Choroid plexus epithelial cell (primary cell): Measurements from ENCODE around the gene DMRTC2.
"Not testable (repeated sequence)": the region's sequence is repeated elsewhere in the genome, so short reads cannot be mapped to it uniquely, and the experiment has no call there.

ENCODE experiments used
- DNase-seq: peaks from one replicate; pipeline ENCODE4 v3.0.0-alpha.2; 2010; ENCODE audit warnings: low read depth
- H3K4me3 ChIP-seq: 2 replicates; pipeline ENCODE4 v1.5.1; 2011; ENCODE audit warnings: low read depth, mild to moderate bottlenecking, control low read depth, low read length, moderate library complexity
- TF ChIP-seq, protein P1 (sequence below): conservative IDR thresholded peaks from 2 replicates; pipeline ENCODE4 v1.5.1; 2011; ENCODE audit warnings: low read depth, mild to moderate bottlenecking, control low read depth, inconsistent platforms, low read length, moderate library complexity

DMRTC2 gene

DNA sequence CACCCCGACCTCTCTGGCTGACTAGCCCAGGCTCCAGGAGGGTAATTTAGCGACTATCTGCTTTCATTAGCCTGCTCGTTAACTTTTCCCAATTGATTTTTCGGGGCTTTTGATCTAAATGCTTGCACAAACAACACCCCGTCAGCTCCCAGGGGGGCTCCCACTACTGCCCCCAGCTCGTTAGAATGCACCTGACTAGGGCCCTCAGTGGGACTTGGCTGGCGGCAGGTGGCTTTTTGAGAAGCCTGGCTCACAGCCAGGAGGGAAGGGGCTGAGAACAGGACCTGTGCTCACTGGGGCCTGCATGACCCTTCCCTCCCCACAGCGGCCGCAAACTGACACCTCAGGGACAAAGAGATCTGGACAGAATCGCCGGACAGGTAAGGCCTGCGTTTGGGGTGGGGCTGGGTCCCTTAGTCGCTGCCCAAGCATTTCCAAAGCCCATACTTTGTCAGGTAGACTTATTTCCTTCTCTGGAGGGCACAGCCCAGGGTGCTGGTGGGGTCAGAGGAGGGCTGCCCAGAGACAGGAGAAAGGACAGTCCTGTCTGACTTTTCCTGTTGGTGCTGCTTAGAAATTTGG, 24.6 kb downstream of the DMRTC2 start:
- no peak overlapping the region for H3K4me3 ChIP-seq
- DNase-seq = no peak
- TF ChIP-seq, protein P1, sequence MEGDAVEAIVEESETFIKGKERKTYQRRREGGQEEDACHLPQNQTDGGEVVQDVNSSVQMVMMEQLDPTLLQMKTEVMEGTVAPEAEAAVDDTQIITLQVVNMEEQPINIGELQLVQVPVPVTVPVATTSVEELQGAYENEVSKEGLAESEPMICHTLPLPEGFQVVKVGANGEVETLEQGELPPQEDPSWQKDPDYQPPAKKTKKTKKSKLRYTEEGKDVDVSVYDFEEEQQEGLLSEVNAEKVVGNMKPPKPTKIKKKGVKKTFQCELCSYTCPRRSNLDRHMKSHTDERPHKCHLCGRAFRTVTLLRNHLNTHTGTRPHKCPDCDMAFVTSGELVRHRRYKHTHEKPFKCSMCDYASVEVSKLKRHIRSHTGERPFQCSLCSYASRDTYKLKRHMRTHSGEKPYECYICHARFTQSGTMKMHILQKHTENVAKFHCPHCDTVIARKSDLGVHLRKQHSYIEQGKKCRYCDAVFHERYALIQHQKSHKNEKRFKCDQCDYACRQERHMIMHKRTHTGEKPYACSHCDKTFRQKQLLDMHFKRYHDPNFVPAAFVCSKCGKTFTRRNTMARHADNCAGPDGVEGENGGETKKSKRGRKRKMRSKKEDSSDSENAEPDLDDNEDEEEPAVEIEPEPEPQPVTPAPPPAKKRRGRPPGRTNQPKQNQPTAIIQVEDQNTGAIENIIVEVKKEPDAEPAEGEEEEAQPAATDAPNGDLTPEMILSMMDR = no peak

DNA sequence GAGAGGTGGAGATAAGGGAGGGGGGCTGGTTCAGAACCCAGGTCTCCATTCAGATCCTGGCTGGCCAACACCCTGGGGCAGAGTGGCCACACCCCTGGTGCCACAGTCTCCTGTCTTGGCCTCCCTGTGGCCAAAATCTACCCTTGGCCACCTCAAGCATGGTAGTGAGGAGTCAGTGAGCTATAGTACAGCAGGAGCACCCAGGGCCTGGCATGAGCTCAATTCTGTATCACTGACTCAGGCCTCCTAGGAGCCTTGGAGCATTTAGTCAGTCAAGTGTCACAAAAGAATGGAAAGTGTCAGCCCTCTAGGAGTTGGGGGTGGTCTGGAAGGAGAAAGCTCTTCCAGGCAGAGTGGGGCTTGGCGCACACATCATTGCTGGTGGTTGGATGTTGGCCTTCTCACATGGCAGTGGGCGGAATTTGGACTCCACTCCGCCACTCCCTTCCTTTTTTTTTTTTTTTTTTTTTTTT, 25.6 kb downstream of the DMRTC2 start:
- no peak overlapping the region for H3K4me3 ChIP-seq
- DNase-seq = peak; percentile 30
- TF ChIP-seq, protein P1 = no peak

DNA sequence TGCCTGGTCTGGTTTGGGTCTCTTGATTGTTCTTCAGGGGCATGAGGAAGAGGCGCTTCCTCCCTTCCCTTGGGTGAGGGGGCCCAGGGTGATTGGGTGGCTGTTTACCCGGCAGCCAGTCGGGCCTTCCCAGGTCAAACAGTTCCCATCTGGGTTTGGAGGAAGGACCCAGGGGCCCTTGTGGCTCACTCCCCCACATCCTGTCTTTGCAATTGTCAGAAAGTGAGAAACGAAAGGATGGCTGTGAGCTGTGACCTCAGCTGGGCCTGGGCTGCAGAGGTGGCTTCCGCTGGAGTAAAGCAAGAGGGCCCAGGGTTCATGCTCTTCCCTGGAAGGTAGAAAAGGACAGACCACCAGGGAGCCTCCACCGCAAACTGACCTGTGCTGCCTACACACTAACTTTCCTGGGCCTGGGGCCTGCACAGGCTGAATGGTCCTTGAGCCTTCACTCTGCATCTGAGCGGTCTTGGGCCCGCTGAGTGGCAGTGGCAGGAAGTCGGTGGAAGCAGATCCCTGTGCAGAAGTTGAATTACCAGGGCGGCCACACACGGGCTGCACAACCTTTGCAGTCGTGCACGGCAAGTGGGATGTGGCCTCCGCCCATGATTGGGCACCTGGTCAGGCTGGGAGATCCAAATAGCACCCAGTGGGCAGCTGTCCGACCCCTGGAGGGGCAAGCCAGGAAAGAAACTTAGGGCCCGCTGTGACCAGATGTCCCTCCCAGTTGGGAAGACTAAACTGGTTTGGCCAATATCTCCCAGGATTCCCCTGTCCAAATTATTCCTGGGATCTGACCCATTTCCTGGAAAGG, 26.9 kb downstream of the DMRTC2 start:
- TF ChIP-seq, protein P1 = no peak

DNA sequence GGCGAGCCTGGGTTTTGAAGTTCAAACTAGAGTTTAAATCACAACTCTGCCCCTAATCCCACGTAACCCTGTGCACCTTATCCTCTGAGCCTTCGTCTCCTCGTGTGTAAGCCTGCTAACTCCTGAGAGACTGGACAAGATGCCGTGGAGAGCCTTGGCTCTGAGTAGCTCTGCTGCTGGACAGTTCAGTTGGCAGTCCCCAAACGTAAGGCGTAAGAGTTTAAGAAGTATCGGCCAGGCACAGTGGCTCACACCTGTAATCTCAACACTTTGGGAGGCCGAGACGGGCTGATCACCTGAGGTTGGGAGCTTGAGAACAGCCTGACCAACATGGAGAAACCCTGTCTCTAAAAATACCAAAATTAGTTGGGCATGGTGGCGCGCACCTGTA, 27.5 kb downstream of the DMRTC2 start:
- TF ChIP-seq, protein P1 = no peak
- no peak overlapping the region for H3K4me3 ChIP-seq
- no peak for DNase-seq

More for the DNA sequence above, 26.9 kb downstream of the DMRTC2 start:
- H3K4me3 ChIP-seq = no peak overlapping the region
- DNase-seq = no peak

DNA sequence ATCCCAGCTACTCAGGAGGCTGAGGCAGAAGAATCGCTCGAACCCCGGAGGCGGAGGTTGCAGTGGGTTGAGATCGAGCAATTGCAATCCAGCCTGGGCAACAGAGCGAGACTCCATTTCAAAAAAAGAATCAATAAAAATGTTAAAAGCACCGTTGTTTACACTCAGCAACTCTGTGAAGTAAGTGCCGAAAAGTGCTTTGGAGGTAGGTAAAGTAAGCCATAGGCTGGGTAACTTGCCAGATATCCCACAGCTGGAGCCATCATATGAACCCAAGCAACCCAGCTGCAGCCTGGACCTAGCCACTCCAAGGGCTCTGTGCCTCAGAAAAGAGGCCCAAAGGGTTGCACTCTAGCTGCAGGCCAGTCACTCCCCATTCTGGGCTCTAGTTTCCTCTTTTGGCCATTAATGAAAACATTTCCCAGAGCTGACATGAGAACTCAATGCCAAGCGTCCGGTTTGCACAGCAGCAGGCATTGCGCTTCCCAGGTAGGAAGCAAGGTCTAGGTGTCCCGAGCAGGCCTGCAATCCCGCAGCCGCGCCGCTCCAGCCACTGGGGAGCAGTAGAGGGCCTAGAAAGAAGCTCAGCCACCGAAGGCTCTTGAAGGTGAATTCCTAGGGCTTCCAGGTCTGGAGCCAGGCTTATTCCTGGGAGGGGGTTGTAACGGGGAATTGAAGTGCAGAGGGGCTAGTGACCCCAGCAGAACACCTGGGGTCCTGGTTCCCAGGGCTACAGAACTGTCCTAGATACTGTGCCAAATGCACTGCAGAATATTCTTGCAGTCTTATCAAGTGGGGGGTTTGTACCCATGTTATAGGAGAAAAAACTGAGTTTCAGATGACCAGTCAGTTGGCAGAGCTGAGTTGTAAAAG, 28.2 kb downstream of the DMRTC2 start:
- H3K4me3 ChIP-seq = no peak overlapping the region
- peak; percentile 74 for DNase-seq
- TF ChIP-seq, protein P1 = peak; percentile 85

DNA sequence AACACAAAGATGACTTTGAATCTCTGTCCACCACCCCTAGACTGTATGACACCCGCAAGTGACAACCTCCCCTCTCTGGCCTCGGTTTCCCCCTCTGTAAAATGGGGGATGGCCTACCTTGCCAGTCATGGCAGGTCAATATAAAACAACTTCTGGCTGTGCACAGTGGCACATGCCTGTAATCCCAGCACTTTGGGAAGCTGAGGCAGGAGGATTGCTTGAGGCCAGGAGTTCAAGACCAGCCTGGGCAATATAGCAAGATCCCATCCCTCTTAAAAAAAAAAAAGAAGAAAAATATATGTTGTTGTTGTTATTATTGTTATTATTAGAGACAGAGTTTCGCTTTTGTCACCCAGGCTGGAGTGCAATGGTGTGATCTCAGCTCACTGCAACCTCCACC, 31.1 kb downstream of the DMRTC2 start:
- DNase-seq, H3K4me3 ChIP-seq: not testable (repeated sequence)
